K562 (cell line): ENCODE data around the gene ATP2A1. TPM values are rescaled to one million over a fixed set of nuclear protein-coding genes. Genes with fewer than 3 reads are reported as not detected.
A peak's percentile ranks its signal among the peaks of the same experiment; 100 is the strongest.

Experiments used
- ATAC-seq: fragments of 200-7000 bp; cut with Tn5 transposase; 3 replicates; pipeline ENCODE4 v1.9.1; 2020; ENCODE audit warnings: moderate library complexity
- BruUV-seq: library from RNA; stranded (reverse); fragments of 400-500 nt; replicated peaks from 2 replicates; lab custom pipeline; 2021; lab: Mats Ljungman, UMichigan
- CTCF ChIA-PET: fragments of 300-600 bp; formaldehyde crosslinking; extraction: SDS; loops from one replicate; lab custom pipeline; 2021; ENCODE audit warnings: low intra/inter-chr PET ratio; lab: Yijun Ruan, JAX
- POLR2A ChIA-PET: fragments of 300-600, 350-650 bp; sonication (Branson Sonifier 250); formaldehyde crosslinking; extraction: SDS; loops from one replicate; lab custom pipeline; 2021; ENCODE audit warnings: antibody characterized with exemption, inconsistent platforms; lab: Yijun Ruan, JAX
- DNase-seq, 4 experiments: peaks; one replicate each; pipeline versions ENCODE4 v3.0.0 to v3.0.0-alpha.2; 2011 to 2018; ENCODE audit warnings: low spot score in 3 of 4, mixed read lengths in 3 of 4; ENCODE audit errors: extremely low read depth in 1 of 4
- FAIRE-seq: peaks from 2 replicates; lab custom pipeline; 2011; peaks lifted over from hg19 to GRCh38; lab: Jason Lieb, UNC
- H2AFZ ChIP-seq: 2 replicates; pipeline ENCODE4 v1.6.0; 2011; ENCODE audit warnings: low read depth, low read length, control low read depth, inconsistent platforms
- H3K27ac ChIP-seq: fragments of 200-600 bp; 3 replicates; pipeline ENCODE4 v1.8.0; 2011; ENCODE audit warnings: low read depth, mild to moderate bottlenecking, control low read depth, inconsistent platforms, low read length, moderate library complexity, mixed read lengths; ENCODE audit errors: extremely low read depth
- H3K27me3 ChIP-seq, 2 experiments: fragments of 300-600 bp in 1 of 2; 2 replicates in 1 of 2; 3 replicates in 1 of 2; pipeline versions ENCODE4 v1.6.0 to v1.8.0; 2011; ENCODE audit warnings: inconsistent platforms in 2 of 2, low read length in 2 of 2, mild to moderate bottlenecking in 1 of 2, mixed read lengths in 1 of 2, moderate library complexity in 1 of 2; ENCODE audit not compliant: control insufficient read depth in 2 of 2, insufficient read depth in 2 of 2
- H3K36me3 ChIP-seq: fragments of 300-600 bp; 3 replicates; pipeline ENCODE4 v1.8.0; 2011; ENCODE audit warnings: mild to moderate bottlenecking, low read length, inconsistent platforms; ENCODE audit not compliant: control insufficient read depth, insufficient read depth
- H3K4me1 ChIP-seq, 2 experiments: fragments of 200-600 bp in 1 of 2; replicated peaks in 1 of 2; 2 replicates in 1 of 2; 3 replicates in 1 of 2; pipeline versions ENCODE4 v1.5.1 to v1.8.0; 2011; ENCODE audit warnings: inconsistent platforms in 2 of 2, low read length in 2 of 2, mild to moderate bottlenecking in 1 of 2, mixed read lengths in 1 of 2, moderate library complexity in 1 of 2; ENCODE audit not compliant: control insufficient read depth in 2 of 2, insufficient read depth in 2 of 2
- H3K4me2 ChIP-seq: 2 replicates; pipeline ENCODE4 v1.6.1; 2011; ENCODE audit warnings: low read length, control low read depth, inconsistent platforms, mixed read lengths; ENCODE audit not compliant: insufficient read depth
- H3K4me3 ChIP-seq: fragments of 200-600 bp; sonication (generic), shearing (Covaris generic); 2 replicates; pipeline ENCODE4 v1.5.1; 2016; ENCODE audit warnings: control low read depth, inconsistent platforms
- H3K79me2 ChIP-seq: fragments of 200-600 bp; 3 replicates; pipeline ENCODE4 v1.8.0; 2011; ENCODE audit warnings: low read length, inconsistent platforms; ENCODE audit not compliant: control insufficient read depth, insufficient read depth
- H3K9ac ChIP-seq, 2 experiments: 2 replicates each; pipeline versions ENCODE4 v1.6.0 to v1.6.1; 2011; ENCODE audit warnings: low read depth in 2 of 2, low read length in 2 of 2, control low read depth in 1 of 2, inconsistent platforms in 1 of 2, mild to moderate bottlenecking in 1 of 2, mixed read lengths in 1 of 2; ENCODE audit not compliant: insufficient read depth in 1 of 2
- H3K9me1 ChIP-seq: one replicate; pipeline ENCODE4 v1.6.0; 2011; ENCODE audit warnings: inconsistent platforms, mild to moderate bottlenecking, low read length, moderate library complexity; ENCODE audit not compliant: control insufficient read depth, insufficient read depth
- H3K9me3 ChIP-seq: replicated peaks from 2 replicates; pipeline ENCODE4 v1.5.1; 2011; ENCODE audit warnings: low read depth, low read length, inconsistent platforms; ENCODE audit not compliant: control insufficient read depth, insufficient read depth
- H4K20me1 ChIP-seq: replicated peaks from 2 replicates; pipeline ENCODE4 v1.6.1; 2011; ENCODE audit warnings: low read length, inconsistent platforms, mixed read lengths; ENCODE audit not compliant: control insufficient read depth, insufficient read depth
- CBFB ChIP-seq: sonication (generic); formaldehyde crosslinking; IDR thresholded peaks from 2 replicates; pipeline ENCODE4 v1.4.0; 2020; ENCODE audit warnings: mild to moderate bottlenecking, missing genetic modification reagents
- EGR1 ChIP-seq: fragments of 450-650 bp; conservative IDR thresholded peaks from 2 replicates; pipeline ENCODE4 v1.6.1; 2017; ENCODE audit warnings: mild to moderate bottlenecking
- POLR2G ChIP-seq: fragments of 200-400 bp; formaldehyde crosslinking; IDR thresholded peaks from 2 replicates; pipeline ENCODE4 v1.6.1; 2017; ENCODE audit warnings: low read depth, mild to moderate bottlenecking, antibody characterized with exemption, low read length, moderate library complexity
- RBFOX2 ChIP-seq: fragments of 200-400 bp; formaldehyde crosslinking; IDR thresholded peaks from 2 replicates; pipeline ENCODE4 v1.6.1; 2017; ENCODE audit warnings: low read depth, mild to moderate bottlenecking, low read length, moderate library complexity
- ZFX ChIP-seq: sonication (generic); formaldehyde crosslinking; IDR thresholded peaks from 2 replicates; pipeline ENCODE4 v1.8.0; 2022; ENCODE audit warnings: mild to moderate bottlenecking, missing genetic modification reagents, moderate library complexity
- ZNF174 ChIP-seq: fragments of 250-450 bp; sonication (Bioruptor Pico); IDR thresholded peaks from 2 replicates; pipeline ENCODE4 v1.4.0; 2020; ENCODE audit warnings: mild to moderate bottlenecking
- WGBS: fragments of 100-300 bp; shearing (Covaris generic); methylation state at CpG from one replicate; pipeline ENCODE4 v1.1.6; 2016; ENCODE audit warnings: low coverage, mixed read lengths; ENCODE audit not compliant: insufficient coverage; ENCODE audit errors: missing lambda C conversion rate; 5-methylcytosine and 5-hydroxymethylcytosine counted together
- in situ Hi-C: fragments of 300-500 bp; cut with MboI; formaldehyde crosslinking; loops from 4 replicates; pipeline ENCODE4 v1.15.0; 2018; ENCODE audit warnings: inconsistent platforms, mixed read lengths
- intact Hi-C: fragments of 100-400 bp; cut with micrococcal nuclease; formaldehyde crosslinking; loops from 2 replicates; pipeline ENCODE4 v1.14.2; 2022
- polyA plus RNA-seq, 8 experiments: library from polyadenylated mRNA; depleted of rRNA in 4 of 8; stranded (reverse) in 5 of 8; unstranded in 3 of 8; fragments of >200 nt; fragmentation: Nextera tagmentation in 2 of 8; fragmentation: Illumina TruSeq in 1 of 8; extraction: Ambion mirVana in 2 of 8; extraction: Trizol in 1 of 8; gene quantifications; 2 replicates each; pipeline versions ENCODE4 v1.2.1 to v1.2.3, GENCODE V29; 2011 to 2014; ENCODE audit warnings: inconsistent platforms in 1 of 8, missing spikeins in 1 of 8
- total RNA-seq, 7 experiments: library from RNA; depleted of rRNA in 6 of 7; stranded (reverse); fragments of >200 nt in 6 of 7; fragmentation: Illumina TruSeq in 2 of 7; extraction: Trizol in 2 of 7; gene quantifications; 2 replicates each; pipeline versions ENCODE4 v1.2.1 to v1.2.3, GENCODE V29; 2011 to 2021; ENCODE audit warnings: low replicate concordance in 1 of 7
- TF ChIP-seq, protein P1 (sequence below): sonication (generic); formaldehyde crosslinking; IDR thresholded peaks from 2 replicates; pipeline ENCODE4 v1.8.1; 2023; ENCODE audit warnings: mild to moderate bottlenecking, missing genetic modification reagents
- TF ChIP-seq, protein P2 (sequence below): IDR thresholded peaks from 3 replicates; pipeline ENCODE4 v1.6.1; 2011; ENCODE audit warnings: borderline replicate concordance, mild to moderate bottlenecking; ENCODE audit not compliant: insufficient read length, insufficient read depth

ATP2A1 gene
- total and polyA plus RNA-seq, 9 of the 15 experiments (the other 6 are each of a cell fraction or from before 2014, with no cell fraction given): 0.25 to 2.6 (median 0.65) TPM

DNA sequence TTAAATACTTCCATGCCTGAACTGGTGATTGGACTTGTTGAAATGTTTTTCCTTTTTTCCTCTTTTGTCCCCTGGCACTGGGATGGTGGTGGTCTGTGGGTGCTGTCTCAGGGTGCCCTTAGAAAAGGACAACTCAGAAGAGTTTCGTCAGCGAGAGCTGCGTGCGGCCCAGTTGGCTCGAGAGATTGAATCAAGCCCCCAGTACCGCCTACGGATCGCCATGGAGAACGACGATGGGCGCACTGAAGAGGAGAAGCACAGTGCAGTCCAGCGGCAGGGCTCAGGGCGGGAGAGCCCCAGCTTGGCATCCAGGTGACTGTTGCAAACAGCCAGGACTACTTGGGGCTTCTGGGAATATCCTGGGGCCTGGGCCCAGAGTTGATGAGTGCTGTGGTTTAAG lies 48.5 kb upstream of the ATP2A1 start:
- 97% methylated on average over 10 of the region's 13 CpGs for WGBS
- no TSS peak for BruUV-seq
- Histone ChIP-seq H4K20me1 (peaks cover 10% of the 10 kb centered on the region; the same call in 1 of the 2 replicates), H3K9me3 (no peaks in the 10 kb centered on the region), H3K9me1 (no peaks in the 10 kb centered on the region), H3K4me1 (peaks cover 9 to 13% of the 10 kb centered on the region in 2 experiments), H2AFZ (no peak overlapping the region), H3K9ac (0 out of 4 replicates have a peak overlapping the region, but pooled peaks of 1 of the 2 experiments have one; percentile 11), H3K4me3 (no peak overlapping the region), H3K4me2 (no peak overlapping the region), H3K36me3 (peaks cover 100% of the 10 kb centered on the region), H3K27ac (no peak overlapping the region), H3K79me2 (peaks cover 64% of the 10 kb centered on the region), H3K27me3 (no peaks in the 10 kb centered on the region)
- in situ Hi-C loops (no loop called here), intact Hi-C loops (no loop called here)
- TF ChIP-seq, protein P1, sequence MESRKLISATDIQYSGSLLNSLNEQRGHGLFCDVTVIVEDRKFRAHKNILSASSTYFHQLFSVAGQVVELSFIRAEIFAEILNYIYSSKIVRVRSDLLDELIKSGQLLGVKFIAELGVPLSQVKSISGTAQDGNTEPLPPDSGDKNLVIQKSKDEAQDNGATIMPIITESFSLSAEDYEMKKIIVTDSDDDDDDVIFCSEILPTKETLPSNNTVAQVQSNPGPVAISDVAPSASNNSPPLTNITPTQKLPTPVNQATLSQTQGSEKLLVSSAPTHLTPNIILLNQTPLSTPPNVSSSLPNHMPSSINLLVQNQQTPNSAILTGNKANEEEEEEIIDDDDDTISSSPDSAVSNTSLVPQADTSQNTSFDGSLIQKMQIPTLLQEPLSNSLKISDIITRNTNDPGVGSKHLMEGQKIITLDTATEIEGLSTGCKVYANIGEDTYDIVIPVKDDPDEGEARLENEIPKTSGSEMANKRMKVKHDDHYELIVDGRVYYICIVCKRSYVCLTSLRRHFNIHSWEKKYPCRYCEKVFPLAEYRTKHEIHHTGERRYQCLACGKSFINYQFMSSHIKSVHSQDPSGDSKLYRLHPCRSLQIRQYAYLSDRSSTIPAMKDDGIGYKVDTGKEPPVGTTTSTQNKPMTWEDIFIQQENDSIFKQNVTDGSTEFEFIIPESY (CRISPR knock-in tag): peak; percentile 56; the same call in 1 of the 2 replicates
- TF ChIP-seq ZFX (CRISPR knock-in tag): 0 out of 2 replicates have a peak, but pooled peaks have one; percentile 14
- TF ChIP-seq ZNF174 (CRISPR knock-in tag): no peak
- TF ChIP-seq, protein P2, sequence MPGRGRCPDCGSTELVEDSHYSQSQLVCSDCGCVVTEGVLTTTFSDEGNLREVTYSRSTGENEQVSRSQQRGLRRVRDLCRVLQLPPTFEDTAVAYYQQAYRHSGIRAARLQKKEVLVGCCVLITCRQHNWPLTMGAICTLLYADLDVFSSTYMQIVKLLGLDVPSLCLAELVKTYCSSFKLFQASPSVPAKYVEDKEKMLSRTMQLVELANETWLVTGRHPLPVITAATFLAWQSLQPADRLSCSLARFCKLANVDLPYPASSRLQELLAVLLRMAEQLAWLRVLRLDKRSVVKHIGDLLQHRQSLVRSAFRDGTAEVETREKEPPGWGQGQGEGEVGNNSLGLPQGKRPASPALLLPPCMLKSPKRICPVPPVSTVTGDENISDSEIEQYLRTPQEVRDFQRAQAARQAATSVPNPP: no peak
- no peak for TF ChIP-seq CBFB (CRISPR knock-in tag)
- TF ChIP-seq POLR2G: peak; percentile 71
- no peak for TF ChIP-seq EGR1
- TF ChIP-seq RBFOX2: peak; percentile 48; the same call in 1 of the 2 replicates
- ATAC-seq (no peak), DNase-seq (no peak), FAIRE-seq (no peak)
- ChIA-PET POLR2A (interaction anchor here (4.7 to 6.7 kb wide), 2 partner anchors 8 to 15 kb away, joined by 72 to 100 read pairs; partner anchors contain the start of gene TUFM), CTCF (no interaction called here)
